ENCODE measurements around the gene SOCS1. TPM values are rescaled to one million over a fixed set of nuclear protein-coding genes. Genes with fewer than 3 reads are reported as not detected.

The SOCS1 gene
- total RNA-seq, 1 donor from 2014 or later: 10.6 TPM

DNA sequence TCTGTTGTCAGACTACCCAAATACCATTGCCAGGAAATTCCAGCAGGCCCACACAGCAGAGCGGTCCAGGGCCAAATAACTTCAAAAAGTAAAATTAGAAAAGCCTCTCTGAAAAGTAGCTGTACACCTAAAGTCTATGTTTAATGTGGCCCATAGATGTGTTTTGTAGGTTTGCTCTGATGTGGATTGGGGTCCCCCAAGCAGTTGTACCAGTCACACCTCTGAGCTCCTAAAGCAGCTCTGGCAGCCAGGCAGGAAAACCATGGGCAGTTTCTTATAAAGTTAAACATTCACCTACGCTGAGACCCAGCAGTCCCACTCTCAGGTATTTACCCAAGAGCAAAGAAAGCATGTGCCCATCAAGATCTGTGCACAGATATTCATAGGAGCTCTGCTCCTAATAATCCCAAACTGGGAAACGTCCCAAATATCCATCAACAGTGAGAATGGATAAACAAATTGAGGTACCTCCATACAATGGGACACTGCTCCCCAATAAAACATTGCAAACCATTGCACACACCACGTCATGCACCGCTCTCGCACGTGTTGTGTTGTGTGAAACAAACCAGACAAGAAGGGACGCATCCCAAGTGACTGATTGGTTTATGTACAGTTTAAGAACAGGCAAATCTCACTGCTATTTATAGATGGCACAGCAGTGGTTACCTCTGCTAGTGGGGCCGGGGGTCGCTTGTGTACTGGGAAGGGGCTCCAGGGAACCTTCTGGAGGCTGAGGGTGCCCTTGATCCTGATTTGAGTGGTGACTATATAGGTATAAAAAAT is 40.9 kb upstream of the SOCS1 start:
- H3K9me3 Mint-ChIP-seq (ENCODE audit: unreplicated experiment): no peaks in the 10 kb centered on the region
- H3K27ac Mint-ChIP-seq (ENCODE audit: unreplicated experiment): peak overlapping the region; percentile 34
- DNase-seq (ENCODE audit: extremely low spot score, unreplicated experiment): no peak
- no peak for TF ChIP-seq CTCF (IDR thresholded peaks at IDR 0.05)
- no peaks in the 10 kb centered on the region for H3K36me3 Mint-ChIP-seq (ENCODE audit: unreplicated experiment)
- peaks cover 4% of the 10 kb centered on the region for H3K27me3 Mint-ChIP-seq (ENCODE audit: unreplicated experiment)
- no peak overlapping the region for H3K4me3 Mint-ChIP-seq (ENCODE audit: unreplicated experiment)
- peaks cover 20% of the 10 kb centered on the region for H3K4me1 Mint-ChIP-seq (ENCODE audit: unreplicated experiment)

DNA sequence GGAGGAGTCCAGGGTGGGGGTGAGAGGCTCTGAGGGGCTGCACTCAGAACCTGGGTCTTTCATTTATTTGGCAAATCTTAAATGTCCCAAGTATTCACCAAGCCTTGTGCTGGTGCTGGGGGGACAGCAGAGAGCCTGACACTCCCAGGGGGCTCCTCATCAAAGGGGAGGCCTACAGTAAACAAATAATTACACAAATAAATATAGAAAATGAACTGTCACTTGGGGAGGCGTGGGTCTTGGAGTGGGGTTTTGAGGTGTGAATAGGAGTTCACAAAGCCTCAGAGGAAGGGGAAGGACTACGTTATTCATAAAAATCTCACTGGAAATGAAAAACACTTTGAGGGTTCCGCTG is 40.3 kb upstream of the SOCS1 start:
- no peak for DNase-seq (ENCODE audit: extremely low spot score, unreplicated experiment)
- H3K9me3 Mint-ChIP-seq (ENCODE audit: unreplicated experiment): no peaks in the 10 kb centered on the region
- no peak for TF ChIP-seq CTCF (IDR thresholded peaks at IDR 0.05)
- H3K4me3 Mint-ChIP-seq (ENCODE audit: unreplicated experiment): no peak overlapping the region
- no peaks in the 10 kb centered on the region for H3K36me3 Mint-ChIP-seq (ENCODE audit: unreplicated experiment)
- peaks cover 6% of the 10 kb centered on the region for H3K27me3 Mint-ChIP-seq (ENCODE audit: unreplicated experiment)
- H3K27ac Mint-ChIP-seq (ENCODE audit: unreplicated experiment): no peak overlapping the region
- H3K4me1 Mint-ChIP-seq (ENCODE audit: unreplicated experiment): peaks cover 22% of the 10 kb centered on the region

DNA sequence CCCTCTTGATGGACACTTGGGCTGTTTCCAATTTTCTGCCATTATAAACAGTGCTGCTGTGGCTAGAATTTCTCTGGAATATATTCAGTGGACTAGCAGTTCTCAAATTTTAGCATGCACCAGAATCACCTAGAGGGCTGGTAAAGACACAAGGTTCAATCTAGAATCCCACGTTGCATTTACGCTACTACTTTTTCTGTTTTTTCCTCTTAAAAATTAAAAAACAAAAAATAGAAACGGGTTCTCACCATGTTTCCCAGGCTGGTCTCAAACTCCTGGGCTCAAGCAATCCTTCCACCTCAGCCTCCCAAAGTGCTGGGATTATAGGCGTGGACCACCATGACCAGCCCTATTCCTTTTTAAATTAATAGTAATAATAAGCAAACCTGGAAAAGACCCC is 39.7 kb upstream of the SOCS1 start:
- Mint-ChIP-seq H3K27ac (ENCODE audit: unreplicated experiment) (no peak overlapping the region), H3K4me3 (ENCODE audit: unreplicated experiment) (no peak overlapping the region), H3K4me1 (ENCODE audit: unreplicated experiment) (peaks cover 24% of the 10 kb centered on the region), H3K27me3 (ENCODE audit: unreplicated experiment) (peaks cover 6% of the 10 kb centered on the region), H3K9me3 (ENCODE audit: unreplicated experiment) (no peaks in the 10 kb centered on the region), H3K36me3 (ENCODE audit: unreplicated experiment) (no peaks in the 10 kb centered on the region)
- DNase-seq (ENCODE audit: extremely low spot score, unreplicated experiment): no peak
- no peak for TF ChIP-seq CTCF (IDR thresholded peaks at IDR 0.05)

DNA sequence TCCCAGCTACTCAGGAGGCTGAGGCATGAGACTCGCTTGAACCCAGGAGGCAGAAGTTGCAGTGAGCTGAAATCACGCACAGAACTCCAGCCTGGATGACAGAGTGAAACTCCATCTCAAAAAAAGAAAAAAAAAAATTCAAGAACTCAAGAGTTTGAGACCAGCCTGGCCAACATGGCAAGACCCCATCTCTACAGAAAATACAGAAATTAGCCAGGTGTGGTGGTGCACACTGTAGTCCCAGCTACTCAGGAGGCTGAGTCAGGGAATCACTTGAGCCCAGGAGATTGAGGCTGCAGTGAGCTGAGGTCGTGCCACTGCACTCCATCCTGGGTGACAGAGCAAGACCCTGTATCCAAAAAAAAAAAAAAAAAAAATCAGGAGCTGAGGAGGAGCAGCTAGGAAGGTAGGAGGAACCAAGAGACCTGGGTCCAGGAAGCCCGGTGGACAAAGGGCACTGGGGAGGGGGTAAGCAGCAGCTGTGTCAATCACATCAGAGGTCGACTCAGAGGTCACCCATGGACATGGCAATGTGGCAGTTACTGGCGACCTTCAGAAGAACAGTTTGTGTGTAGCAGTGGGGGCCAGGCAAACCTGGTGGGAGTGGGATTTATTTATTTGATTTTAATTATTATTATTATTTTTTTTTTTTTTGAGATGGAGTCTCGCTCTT is 36.2 kb upstream of the SOCS1 start:
- H3K27ac Mint-ChIP-seq (ENCODE audit: unreplicated experiment): no peak overlapping the region
- H3K36me3 Mint-ChIP-seq (ENCODE audit: unreplicated experiment): no peaks in the 10 kb centered on the region
- peaks cover 24% of the 10 kb centered on the region for H3K27me3 Mint-ChIP-seq (ENCODE audit: unreplicated experiment)
- peaks cover 16% of the 10 kb centered on the region for H3K4me1 Mint-ChIP-seq (ENCODE audit: unreplicated experiment)
- H3K9me3 Mint-ChIP-seq (ENCODE audit: unreplicated experiment): no peaks in the 10 kb centered on the region
- no peak for TF ChIP-seq CTCF (IDR thresholded peaks at IDR 0.05)
- H3K4me3 Mint-ChIP-seq (ENCODE audit: unreplicated experiment): no peak overlapping the region
- DNase-seq (ENCODE audit: extremely low spot score, unreplicated experiment): no peak

GRCh38 chr16:11291091-11291703 is 35.2 kb upstream of the SOCS1 start:
- no peak for TF ChIP-seq CTCF (IDR thresholded peaks at IDR 0.05)
- Mint-ChIP-seq H3K4me3 (ENCODE audit: unreplicated experiment) (no peak overlapping the region), H3K36me3 (ENCODE audit: unreplicated experiment) (no peaks in the 10 kb centered on the region), H3K9me3 (ENCODE audit: unreplicated experiment) (no peaks in the 10 kb centered on the region), H3K27me3 (ENCODE audit: unreplicated experiment) (peaks cover 29% of the 10 kb centered on the region), H3K4me1 (ENCODE audit: unreplicated experiment) (peaks cover 6% of the 10 kb centered on the region), H3K27ac (ENCODE audit: unreplicated experiment) (no peak overlapping the region)
- DNase-seq (ENCODE audit: extremely low spot score, unreplicated experiment): no peak
